Measurements from ENCODE around the gene OTULIN.

- TF ChIP-seq CTCF (conservative IDR thresholded peaks at IDR 0.05 in 1 of 2, IDR thresholded peaks at IDR 0.05 in 1 of 2; ENCODE audit: low read depth in 1 of 2, low read length in 2 of 2) (no peak), EZH2 (IDR thresholded peaks at IDR 0.05; ENCODE audit: low read length, missing control alignments) (no peak)
These were observed 28.9 kb upstream of the OTULIN start for GRCh38 chr5:14635656-14636055.

Data from fibroblast of lung (primary cell).